GM12875 (cell line): Measurements from ENCODE around the gene MARS1.

Source experiments
- H3K4me3 ChIP-seq: one replicate; pipeline ENCODE4 v1.5.1; 2011; ENCODE audit warnings: low read depth, low read length, control low read depth
- TF ChIP-seq, protein P1 (sequence below): IDR thresholded peaks from 2 replicates; pipeline ENCODE4 v1.5.1; 2011; ENCODE audit warnings: low read depth, mild to moderate bottlenecking, control low read depth, inconsistent platforms, low read length, moderate library complexity, borderline replicate concordance; ENCODE audit not compliant: insufficient read depth

Gene MARS1

DNA sequence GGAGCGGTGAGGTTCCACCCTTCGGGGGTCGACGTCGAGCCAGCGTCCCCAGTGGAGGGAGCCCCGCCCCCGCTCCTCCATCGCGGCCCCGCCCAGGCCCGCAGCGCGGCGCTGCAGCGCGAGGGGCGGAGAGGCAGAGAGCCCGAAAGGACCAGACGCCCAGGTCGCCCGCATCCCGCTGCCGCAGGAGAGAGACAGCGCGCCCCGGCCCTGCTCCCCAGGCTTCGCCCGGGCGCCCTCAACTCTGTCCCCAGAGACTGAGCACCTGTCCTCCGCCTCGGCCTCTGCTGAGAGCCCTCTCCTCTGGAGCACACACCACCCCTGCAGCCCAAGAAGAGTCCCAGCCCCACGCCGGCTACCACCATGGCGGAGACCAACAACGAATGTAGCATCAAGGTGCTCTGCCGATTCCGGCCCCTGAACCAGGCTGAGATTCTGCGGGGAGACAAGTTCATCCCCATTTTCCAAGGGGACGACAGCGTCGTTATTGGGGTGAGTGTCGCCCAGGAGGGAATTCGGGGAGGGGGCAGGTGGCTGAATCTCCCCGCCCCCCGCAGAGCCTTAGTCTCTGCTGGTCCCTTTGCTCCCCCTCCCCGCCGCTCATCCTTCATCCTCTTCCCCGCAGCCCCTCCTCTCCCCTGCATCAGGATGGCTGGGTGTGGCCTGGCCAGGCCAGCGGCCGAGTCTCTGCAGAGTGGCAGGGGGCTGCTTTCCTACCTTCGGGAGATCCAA, 62.2 kb downstream of the MARS1 start, which contains the start of gene KIF5A:
Gene KIF5A (plus strand): TSS at position 136 of the 732 bp plus-strand sequence. CDS start 228 bp downstream, at position 364.
- peak within 1 kb of the TSS; percentile 34 for H3K4me3 ChIP-seq
- TF ChIP-seq, protein P1, sequence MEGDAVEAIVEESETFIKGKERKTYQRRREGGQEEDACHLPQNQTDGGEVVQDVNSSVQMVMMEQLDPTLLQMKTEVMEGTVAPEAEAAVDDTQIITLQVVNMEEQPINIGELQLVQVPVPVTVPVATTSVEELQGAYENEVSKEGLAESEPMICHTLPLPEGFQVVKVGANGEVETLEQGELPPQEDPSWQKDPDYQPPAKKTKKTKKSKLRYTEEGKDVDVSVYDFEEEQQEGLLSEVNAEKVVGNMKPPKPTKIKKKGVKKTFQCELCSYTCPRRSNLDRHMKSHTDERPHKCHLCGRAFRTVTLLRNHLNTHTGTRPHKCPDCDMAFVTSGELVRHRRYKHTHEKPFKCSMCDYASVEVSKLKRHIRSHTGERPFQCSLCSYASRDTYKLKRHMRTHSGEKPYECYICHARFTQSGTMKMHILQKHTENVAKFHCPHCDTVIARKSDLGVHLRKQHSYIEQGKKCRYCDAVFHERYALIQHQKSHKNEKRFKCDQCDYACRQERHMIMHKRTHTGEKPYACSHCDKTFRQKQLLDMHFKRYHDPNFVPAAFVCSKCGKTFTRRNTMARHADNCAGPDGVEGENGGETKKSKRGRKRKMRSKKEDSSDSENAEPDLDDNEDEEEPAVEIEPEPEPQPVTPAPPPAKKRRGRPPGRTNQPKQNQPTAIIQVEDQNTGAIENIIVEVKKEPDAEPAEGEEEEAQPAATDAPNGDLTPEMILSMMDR, result no peak

DNA sequence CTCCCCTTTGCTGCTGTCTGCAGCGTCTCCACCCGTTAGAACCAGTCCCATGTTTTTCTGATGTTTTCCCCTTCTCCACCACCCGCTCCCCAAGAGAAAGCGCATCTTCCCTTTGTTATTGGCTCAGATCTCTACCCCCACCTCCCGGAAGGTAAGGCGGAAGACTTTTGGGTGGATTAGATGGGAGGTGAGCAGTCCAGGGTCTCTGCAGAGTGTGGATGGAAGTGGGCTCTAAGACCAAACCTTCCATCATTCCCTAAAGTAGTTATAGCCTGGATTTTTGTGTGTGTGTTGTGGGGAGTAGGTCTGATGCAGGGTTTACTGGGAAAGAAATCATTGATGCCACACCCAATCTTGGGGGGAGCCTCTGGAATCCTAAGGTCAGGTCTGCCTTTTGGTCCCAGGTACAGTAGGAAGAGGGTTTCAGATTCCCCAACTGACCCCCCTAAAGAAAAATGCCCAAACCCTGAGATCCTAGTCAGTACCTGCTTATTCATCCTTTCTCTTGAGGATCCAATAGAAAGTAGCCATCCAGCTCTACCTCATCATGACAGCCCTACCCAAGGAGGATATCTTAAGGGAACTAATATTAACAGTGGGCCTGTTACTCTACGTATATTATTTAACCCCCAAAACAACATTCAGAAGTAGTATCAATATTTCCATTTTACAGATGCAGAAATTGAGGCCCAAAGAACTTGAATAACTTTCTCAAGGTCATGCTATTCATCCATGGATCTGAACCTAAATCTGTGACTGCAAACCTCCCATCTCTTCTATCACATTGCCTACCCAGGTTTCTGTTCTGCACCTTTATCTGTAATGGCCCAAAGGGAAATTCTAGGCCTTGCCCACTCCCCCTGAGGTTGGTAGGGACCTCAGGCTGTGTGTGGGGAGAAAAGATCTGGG, 63.0 kb downstream of the MARS1 start:
- TF ChIP-seq, protein P1, result no peak
- H3K4me3 ChIP-seq, result no peak overlapping the region

DNA sequence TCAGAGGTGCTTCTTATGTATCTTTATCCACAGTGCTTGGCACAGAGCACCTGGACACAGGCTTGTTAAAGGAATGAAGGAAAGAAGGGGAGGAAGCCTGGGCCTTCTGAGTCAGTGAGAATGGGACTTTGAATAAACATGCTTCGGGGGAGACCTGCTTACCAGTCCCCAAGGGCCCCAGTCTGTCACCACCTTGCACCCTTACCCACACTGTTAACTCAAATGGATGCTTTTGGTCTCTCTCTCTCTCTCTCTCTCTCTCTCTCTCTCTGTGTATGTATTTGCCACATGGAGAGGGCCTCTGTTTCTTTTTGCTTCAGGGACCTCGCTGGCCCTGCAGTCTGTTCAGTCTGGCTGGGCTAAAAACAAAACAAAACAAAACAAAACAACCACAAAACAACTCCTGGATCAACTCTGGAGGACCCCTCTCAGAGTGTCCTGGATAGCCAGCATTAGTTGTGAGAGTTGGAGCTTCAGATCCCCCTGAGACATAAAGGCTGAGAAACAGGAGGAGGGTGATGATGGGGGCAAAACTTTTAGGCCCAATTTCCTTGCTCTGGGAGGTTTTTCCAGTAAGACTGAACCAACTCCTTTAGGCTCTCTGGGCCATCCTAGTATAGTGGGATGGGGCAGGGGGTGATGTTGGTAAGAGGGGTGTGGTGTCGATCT, 63.9 kb downstream of the MARS1 start:
- TF ChIP-seq, protein P1, result no peak
- H3K4me3 ChIP-seq, result no peak overlapping the region

DNA sequence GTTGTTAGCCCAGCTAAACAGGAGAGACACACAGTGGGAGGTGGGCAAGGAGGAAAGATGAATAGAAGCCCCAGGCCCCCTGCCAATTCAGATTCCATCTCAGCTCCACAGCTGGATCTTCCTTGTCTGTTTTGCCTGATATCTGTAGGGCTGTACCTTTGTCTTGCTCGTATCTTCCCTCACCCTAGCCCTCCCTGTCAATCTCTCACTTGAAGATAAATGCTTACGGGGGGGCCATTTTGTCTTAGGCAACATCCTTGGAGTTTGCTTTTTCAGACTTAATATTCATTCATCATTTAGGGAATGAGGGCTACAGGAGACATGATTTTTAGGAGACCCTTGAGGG, 64.4 kb downstream of the MARS1 start:
- TF ChIP-seq, protein P1, result no peak
- H3K4me3 ChIP-seq, result no peak overlapping the region

DNA sequence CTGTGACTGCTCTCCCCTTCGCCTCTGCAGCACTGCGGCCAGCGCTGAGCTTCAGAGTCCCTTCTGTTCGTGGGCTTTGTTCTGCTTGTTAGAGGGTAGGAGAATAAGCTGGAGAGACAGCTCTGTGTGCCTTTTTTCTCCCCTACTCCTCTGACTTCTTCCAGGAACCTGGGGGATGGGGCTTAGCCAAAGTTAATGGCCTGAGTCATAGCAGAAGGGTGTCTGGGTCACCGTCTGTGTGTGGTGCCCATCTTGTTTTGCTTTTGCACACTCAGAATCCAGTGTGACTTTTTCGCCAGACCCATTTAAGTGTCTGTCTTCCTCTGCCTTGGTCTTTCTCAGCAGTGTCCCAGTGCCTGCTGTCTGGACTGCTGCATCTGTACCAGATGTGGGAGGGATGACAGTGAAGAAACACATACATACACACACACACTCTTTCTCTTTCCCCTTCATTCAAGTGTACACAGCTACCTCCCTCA, 65.0 kb downstream of the MARS1 start:
- TF ChIP-seq, protein P1, result no peak

DNA sequence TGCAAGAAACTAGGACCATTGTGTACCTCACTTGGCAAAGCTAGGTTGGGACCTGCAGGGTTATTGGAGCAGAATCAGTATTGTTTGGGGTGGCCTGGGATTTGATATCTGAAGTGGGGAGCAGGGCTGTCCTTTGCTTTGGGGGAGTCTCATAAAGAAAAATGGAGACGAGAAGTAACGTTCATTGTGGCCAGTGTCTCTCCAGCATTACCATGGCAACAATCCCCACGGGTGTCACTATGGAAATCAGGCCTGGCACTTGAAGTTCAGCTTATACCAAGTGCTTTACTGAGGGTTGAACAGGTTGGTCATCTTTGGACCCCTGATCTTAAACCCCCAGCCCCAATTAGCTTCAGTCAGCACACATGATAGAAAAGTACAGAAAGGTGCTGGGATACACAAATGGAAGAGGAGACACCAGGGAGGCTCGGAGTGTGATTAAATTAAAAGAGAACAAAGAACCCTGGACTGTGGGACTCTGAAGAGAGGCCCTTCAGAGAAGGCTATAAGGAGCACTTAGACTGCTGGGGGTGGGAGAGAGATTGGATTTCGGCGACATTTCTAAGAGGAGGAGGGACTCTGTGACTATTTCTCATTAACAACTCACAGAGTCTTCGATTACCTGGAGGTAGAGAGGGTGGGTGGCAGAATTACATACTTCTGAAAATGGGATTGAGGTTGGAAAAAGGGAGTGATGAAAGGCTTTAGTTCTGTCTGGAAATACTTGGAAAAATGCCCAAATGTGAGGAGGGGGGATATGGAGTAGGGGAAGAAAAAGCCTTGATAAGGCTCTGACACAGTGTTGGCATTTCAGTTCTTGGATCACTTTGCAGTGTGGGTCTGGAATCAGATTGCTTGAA, 65.7 kb downstream of the MARS1 start:
- TF ChIP-seq, protein P1, result no peak
- no peak overlapping the region for H3K4me3 ChIP-seq

More for the DNA sequence above, 65.0 kb downstream of the MARS1 start:
- no peak overlapping the region for H3K4me3 ChIP-seq
